ENCODE measurements around the gene NCAN.

- TF ChIP-seq, protein P1, sequence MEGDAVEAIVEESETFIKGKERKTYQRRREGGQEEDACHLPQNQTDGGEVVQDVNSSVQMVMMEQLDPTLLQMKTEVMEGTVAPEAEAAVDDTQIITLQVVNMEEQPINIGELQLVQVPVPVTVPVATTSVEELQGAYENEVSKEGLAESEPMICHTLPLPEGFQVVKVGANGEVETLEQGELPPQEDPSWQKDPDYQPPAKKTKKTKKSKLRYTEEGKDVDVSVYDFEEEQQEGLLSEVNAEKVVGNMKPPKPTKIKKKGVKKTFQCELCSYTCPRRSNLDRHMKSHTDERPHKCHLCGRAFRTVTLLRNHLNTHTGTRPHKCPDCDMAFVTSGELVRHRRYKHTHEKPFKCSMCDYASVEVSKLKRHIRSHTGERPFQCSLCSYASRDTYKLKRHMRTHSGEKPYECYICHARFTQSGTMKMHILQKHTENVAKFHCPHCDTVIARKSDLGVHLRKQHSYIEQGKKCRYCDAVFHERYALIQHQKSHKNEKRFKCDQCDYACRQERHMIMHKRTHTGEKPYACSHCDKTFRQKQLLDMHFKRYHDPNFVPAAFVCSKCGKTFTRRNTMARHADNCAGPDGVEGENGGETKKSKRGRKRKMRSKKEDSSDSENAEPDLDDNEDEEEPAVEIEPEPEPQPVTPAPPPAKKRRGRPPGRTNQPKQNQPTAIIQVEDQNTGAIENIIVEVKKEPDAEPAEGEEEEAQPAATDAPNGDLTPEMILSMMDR (IDR thresholded peaks at IDR 0.05): no peak
- no peak for TF ChIP-seq ZFP36 (IDR thresholded peaks at IDR 0.05; ENCODE audit: borderline replicate concordance, partially characterized antibody)
- no peak for TF ChIP-seq MAX (IDR thresholded peaks at IDR 0.05)
Measured at GRCh38 chr19:19278315-19278714, 66.6 kb downstream of the NCAN start.
